Measurements from ENCODE around the gene BRIP1.

- no peak for TF ChIP-seq CTCF (conservative IDR thresholded peaks at IDR 0.05 in 1 of 2, IDR thresholded peaks at IDR 0.05 in 1 of 2; ENCODE audit: low read depth in 1 of 2, low read length in 2 of 2)
- TF ChIP-seq EZH2 (IDR thresholded peaks at IDR 0.05; ENCODE audit: low read length, missing control alignments): no peak
Measured at GRCh38 chr17:61657338-61657737, 206.0 kb downstream of the BRIP1 start.
